Fibroblast of gingiva (primary cell): ENCODE results near the gene CAB39.
A peak's percentile ranks its signal among the peaks of the same experiment; 100 is the strongest.

ENCODE experiments used
- DNase-seq: peaks from one replicate; pipeline ENCODE4 v3.0.0-alpha.2; 2011; ENCODE audit warnings: low read depth

Gene CAB39

GRCh38 chr2:230863442-230864121 lies 150.9 kb downstream of the CAB39 start:
- DNase-seq = no peak

- DNase-seq = no peak
These were observed 151.5 kb downstream of the CAB39 start for GRCh38 chr2:230864122-230864604.

DNA sequence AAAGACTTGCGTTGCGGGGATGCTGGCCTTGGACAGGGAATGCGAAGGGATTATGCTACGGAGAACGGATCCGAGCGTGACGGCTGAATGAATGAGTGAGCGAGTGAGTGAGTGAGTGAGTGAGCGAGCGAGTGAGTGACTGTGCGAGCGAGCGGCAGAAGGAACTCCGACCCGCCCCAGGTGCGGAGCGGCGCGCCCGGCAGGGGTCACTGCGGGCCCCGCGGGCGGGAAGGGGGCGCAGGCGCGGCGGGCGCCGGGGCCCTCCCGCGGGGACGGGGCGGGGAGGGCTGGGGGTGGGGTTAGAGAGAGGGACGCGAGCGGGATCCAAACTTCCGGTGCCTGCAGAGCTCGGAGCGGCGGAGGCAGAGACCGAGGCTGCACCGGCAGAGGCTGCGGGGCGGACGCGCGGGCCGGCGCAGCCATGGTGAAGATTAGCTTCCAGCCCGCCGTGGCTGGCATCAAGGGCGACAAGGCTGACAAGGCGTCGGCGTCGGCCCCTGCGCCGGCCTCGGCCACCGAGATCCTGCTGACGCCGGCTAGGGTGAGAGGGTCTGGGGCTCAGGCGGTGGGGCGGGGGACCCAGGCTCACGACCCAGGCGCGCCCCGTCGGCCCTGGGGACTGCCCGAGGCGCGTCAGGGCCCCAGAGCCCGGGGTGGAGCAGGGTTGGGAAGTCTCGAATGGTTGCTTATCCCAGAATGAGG lies 152.1 kb downstream of the CAB39 start, which contains the start of gene ITM2C:
ITM2C (plus strand) TSS at position 338 of the 702 bp plus-strand sequence; CDS start at position 422, 84 bp downstream.
- peak; percentile 54 for DNase-seq

DNA sequence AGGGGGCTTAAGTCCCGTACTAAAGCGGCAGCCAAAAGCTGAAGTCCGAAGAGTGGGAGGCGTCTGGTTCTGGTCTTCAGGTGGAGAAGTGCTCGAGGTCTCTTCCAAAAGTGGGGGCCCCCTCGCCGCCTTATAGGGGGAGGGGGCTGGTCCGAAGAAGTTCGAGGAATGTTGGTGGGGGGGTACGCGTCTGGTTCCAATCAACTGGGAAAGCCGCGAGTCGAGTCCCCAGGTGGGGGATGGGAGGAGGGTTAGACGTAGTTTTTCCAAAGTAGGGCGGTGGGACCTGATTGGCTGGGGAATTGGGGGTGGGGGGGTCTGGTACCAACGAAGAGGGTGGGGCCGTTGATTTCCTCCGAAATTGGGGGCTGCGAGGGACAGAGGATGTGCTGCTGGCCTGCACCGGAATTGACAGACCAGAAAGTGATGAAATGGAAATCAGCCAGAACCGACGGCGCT lies 152.7 kb downstream of the CAB39 start:
- DNase-seq = no peak

GRCh38 chr2:230865766-230866755 lies 153.4 kb downstream of the CAB39 start:
- no peak for DNase-seq

- DNase-seq = peak; percentile 45
These were observed 154.3 kb downstream of the CAB39 start for GRCh38 chr2:230866756-230867523.

GRCh38 chr2:230868161-230868946 lies 155.7 kb downstream of the CAB39 start:
- DNase-seq = no peak

DNA sequence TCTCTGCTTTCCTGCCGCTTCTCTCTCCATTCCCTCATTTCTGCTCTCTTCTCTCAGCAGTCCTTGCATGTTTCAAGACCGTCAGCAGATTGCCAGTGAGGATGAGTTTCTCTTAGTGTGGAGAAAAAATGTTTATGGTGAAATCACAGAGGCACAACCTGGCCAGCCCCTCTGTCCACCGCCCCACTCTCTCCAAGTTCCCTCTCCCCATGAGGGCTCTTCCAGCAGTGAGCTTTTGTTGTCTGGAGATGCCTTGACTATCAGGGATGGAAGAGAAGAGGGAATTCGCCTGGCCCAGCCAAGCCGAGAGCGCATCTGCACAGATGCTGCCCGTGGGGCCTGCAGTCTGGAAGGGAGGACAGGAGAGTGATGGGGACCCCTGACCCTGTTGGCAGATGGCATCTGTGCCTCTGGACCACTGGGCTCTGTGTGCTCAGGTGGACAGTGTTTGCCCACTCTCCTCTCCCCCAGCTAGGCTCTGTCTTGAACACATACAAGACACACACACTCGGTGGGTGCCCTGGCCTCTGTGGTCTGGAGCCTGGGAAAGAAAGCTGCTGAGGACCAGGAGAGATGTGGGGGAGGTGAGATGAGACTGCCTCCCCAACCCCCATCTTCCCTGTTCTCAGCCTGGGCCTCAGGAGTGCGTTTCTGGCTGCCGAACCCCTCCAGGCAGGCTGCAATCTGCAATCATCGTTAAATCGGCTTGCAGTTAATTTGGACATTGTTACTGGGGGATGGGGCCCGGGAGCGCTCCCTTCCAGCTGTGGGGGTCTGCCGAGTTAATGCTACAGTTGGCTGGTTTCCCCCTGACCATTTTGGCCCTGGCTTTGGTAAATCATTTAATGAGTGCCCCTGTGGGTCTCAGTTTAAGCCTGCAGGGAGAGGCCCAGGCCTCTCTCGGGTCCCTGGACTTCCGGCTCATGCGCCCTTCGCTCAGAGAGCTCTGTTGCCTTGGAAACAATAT lies 156.6 kb downstream of the CAB39 start:
- no peak for DNase-seq

DNA sequence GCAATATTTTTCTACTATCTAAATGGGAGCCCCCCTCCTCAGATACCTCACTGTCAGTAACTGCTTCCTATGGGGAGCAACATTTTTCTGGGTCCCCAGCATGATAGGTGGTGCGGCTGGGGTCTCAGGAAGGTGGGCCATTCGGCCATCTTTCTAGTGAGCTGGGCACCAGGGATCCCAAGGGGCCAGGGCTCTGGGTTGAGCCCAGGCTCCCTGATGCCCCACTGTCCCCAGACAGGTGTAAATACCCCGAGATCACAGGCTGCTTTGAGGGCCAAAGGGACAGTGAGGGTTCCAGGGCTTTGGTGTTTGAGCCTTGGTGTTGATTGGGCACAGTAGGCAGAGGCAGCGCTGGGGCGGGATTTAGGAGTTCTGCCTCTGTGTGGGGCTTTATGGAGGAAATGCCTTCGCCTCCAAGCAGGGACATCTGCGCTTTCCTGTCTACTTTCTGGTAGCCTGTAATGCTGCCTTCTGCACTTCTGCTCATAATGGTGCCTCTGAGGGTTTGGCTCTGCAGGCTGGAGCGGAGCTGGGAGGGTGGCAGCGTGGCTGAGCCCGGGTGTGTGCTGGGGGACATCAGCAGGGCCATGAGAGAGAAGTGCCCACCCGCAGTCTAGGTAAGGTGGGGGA lies 157.4 kb downstream of the CAB39 start:
- no peak for DNase-seq
